ENCODE data around the gene ADGRG2.

DNA sequence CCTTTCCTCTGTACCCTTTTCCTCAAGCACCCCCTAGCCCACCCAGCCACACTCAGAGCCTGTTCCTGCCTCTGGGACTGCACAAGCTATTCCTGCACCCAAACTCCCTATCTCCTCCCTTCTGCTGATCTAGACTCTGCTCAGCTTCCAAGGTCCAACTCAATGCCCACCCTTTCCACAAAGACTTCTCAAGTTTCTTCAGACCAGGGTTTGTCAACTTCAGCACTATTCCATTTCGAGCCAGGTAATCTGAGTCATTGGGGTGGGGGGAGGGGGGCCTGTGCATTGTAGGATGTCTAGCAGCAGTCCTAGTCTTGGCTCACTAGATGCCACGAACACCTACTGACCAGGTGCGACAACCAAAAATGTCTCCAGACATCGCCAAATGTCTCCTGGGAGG lies 175.7 kb downstream of the ADGRG2 start:
- TF ChIP-seq, protein P1, sequence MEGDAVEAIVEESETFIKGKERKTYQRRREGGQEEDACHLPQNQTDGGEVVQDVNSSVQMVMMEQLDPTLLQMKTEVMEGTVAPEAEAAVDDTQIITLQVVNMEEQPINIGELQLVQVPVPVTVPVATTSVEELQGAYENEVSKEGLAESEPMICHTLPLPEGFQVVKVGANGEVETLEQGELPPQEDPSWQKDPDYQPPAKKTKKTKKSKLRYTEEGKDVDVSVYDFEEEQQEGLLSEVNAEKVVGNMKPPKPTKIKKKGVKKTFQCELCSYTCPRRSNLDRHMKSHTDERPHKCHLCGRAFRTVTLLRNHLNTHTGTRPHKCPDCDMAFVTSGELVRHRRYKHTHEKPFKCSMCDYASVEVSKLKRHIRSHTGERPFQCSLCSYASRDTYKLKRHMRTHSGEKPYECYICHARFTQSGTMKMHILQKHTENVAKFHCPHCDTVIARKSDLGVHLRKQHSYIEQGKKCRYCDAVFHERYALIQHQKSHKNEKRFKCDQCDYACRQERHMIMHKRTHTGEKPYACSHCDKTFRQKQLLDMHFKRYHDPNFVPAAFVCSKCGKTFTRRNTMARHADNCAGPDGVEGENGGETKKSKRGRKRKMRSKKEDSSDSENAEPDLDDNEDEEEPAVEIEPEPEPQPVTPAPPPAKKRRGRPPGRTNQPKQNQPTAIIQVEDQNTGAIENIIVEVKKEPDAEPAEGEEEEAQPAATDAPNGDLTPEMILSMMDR (IDR thresholded peaks at IDR 0.05), result no peak
- no peak for TF ChIP-seq POLR2A (IDR thresholded peaks at IDR 0.05)

Data from Peyer's patch (tissue), 4 donors.